Measurements from ENCODE around the gene CCT6A.
A peak's percentile ranks its signal among the peaks of the same experiment; 100 is the strongest.
"Not testable (repeated sequence)": the region's sequence is repeated elsewhere in the genome, so short reads cannot be mapped to it uniquely, and the experiment has no call there.

CCT6A gene, protein sequence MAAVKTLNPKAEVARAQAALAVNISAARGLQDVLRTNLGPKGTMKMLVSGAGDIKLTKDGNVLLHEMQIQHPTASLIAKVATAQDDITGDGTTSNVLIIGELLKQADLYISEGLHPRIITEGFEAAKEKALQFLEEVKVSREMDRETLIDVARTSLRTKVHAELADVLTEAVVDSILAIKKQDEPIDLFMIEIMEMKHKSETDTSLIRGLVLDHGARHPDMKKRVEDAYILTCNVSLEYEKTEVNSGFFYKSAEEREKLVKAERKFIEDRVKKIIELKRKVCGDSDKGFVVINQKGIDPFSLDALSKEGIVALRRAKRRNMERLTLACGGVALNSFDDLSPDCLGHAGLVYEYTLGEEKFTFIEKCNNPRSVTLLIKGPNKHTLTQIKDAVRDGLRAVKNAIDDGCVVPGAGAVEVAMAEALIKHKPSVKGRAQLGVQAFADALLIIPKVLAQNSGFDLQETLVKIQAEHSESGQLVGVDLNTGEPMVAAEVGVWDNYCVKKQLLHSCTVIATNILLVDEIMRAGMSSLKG

GRCh38 chr7:56051339-56052191 lies at the start of gene CCT6A, which contains the start of gene PSPH:
Gene CCT6A, plus strand, starts transcription at chr7:56051765. Its CDS starts 84 bp downstream, at chr7:56051849.
Gene PSPH, minus strand, starts transcription at chr7:56051444. Its CDS starts 30,232 bp downstream, at chr7:56021212.
- peak; percentile 99 for DNase-seq

DNA sequence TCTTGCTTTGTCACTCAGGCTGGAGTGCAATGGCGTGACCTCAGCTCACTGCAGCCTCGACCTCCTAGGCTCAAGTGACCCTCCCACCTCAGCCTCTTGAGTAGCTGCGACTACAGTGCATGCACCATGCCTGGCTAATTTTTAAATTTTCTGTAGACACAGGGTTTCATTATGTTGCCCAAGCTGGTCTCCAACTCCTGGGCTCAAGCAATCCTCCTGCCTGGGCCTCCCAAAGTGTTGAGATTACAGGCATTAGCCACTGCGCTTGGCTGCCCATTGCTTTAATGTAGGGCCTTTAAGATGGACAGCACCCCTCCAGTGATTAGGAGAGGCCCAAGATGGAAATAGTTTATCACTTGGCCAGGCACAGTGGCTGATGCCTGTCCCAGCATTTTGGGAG lies 47.8 kb upstream of the CCT6A start:
- no peak for DNase-seq

- peak; percentile 25 for DNase-seq
Measured at GRCh38 chr7:56007167-56007652, 44.4 kb upstream of the CCT6A start.

DNA sequence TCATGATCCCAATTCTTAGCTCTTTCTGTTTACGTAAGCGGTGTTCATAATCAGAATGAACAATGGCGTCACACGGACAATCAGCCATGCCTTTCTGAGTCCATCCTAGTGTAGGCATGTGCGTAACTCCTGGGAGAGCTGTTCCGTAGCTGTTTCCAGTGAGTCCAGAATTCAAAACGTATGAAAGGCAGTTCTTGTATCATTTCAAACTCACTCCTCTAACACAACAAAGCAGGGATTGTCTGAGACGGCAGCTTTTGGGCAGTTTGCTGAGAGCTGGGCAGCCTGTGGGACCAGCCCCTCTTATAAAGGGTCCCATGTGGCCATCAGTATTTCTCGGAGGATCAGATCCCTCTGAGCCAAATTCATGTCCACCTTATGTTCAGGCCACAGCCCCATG lies 43.7 kb upstream of the CCT6A start:
- DNase-seq = no peak

DNA sequence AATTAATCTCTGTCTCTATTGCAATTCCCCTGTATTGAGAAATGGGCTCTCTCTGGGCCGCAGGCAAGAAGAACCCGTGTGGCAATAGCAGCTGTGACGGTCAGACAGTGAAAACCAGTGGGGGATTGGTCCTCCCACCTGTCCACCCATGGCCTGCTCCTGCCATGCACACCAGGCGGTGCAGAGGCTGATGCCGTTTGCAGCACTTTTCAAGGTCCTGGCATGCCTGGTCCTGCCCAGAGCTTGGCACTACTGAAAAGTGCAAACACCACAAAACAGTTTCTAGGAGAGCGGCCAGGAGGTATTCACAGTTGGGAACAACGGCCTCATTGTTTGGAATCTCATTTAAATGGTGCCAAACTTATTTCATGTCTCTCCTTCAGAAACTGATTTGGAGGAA lies 41.9 kb upstream of the CCT6A start:
- no peak for DNase-seq

- DNase-seq = not testable (repeated sequence)
Measured at GRCh38 chr7:56017015-56017414, 34.5 kb upstream of the CCT6A start.

- DNase-seq = no peak
Measured at GRCh38 chr7:56019501-56019900, 32.1 kb upstream of the CCT6A start.

DNA sequence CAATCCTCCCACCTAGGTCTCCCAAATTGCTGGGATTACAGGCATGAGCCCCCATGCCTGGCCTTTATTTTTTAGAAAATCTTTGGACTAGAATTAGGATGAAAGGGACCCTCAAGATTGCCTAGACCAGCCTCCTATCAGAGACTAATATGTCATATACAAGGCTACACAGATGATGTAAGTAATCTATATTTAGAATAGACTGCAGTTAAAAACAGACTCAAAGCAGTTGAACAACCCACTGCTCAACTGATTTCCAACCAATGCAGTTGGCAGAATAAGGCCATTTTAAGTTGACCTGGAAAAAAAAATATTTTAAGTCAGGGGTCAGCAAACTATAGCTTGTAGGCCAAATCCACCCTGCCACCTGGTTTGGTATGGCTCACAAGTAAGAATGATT lies 28.1 kb upstream of the CCT6A start:
- no peak for DNase-seq

DNA sequence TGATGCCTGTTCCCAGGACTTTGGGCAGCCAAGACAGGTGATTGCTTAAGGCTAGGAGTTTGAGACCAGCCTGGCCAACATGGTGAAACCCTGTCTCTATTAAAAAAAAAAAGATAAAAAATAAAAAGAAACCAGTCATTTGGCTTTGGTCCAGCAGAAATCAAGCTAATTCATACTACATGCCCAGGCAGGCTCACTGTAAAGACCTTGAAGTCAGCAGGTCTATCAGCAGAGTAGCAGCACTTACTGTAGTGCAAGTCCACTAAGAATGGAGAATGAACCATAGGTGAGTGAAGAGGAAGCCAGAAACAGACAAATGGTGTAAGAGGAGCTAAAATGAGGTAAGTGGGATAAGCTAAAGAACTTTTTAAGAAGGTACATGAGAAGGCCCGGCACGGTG lies 25.0 kb upstream of the CCT6A start:
- DNase-seq = no peak

DNA sequence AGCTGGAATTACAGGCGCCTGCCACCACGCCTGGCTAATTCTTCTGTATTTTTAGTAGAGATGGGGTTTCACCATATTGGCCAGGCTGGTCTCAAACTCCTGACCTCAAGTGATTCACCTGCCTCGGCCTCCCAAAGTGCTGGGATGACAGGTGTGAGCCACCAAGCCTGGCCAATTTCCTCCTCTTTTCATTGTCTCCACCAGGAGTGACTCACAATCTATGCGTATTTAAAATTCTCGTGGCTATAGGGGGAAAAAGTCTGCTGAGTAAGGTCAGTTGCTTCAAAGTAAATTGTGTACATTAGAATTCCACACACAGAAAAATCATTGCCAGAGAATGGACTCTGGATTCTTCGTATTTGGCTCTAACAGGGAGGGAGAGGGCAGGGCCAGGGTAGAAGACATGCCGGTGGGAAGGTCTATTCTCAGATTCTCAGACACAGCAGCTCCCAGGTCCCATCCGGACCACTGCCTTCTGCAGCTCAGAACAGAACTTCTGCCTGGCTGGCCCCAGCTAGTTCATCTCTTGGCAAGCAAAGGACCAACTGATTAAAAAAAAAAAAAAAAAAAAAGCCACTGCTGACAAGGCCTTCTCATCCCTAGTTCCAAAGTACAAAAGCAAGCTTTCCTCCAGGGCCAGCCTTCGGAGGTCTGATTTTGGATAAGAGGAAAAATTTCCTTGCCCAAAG lies 22.5 kb upstream of the CCT6A start:
- DNase-seq = peak; percentile 20

DNA sequence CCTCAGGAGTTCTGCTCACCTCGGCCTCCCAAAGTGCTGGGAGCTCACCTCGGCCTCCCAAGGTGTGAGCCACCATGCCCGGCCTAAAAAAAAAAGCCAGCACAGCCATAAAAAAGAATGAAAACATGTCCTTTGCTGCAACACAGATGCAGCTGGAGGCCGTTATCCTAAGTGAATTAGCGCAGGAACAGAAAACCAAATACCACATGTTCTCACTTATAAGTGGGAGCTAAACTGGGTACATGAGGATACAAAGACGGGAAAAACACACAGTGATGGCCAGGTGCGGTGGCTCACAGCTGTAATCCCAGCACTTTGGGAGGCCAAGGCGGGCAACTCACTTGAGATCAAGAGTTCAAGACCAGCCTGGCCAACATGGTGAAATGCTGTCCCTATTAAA lies 21.2 kb upstream of the CCT6A start:
- DNase-seq = no peak

DNA sequence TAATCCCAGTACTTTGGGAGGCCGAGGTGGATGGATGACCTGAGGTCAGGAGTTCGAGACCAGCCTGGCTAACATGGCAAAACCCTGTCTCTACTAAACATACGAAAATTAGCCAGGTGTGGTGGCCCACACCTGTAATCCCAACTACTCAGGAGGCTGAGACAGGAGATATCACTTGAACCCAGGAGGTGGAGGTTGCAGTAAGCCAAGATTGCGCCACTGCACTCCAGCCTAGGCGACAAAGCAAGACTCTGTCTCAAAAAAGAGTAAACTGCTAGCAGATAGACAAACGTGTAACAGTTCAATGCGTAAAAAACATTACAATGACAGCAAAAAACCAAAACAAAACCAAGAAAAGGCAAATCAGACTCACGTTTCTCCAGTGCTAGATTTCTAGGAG lies 20.0 kb upstream of the CCT6A start:
- DNase-seq = not testable (repeated sequence)

- DNase-seq = not testable (repeated sequence)
Measured at GRCh38 chr7:56032578-56032977, 19.0 kb upstream of the CCT6A start.

GRCh38 chr7:56033671-56034432 lies 17.7 kb upstream of the CCT6A start:
- peak; percentile 64 for DNase-seq

GRCh38 chr7:56040730-56041129 lies 10.8 kb upstream of the CCT6A start:
- no peak for DNase-seq

DNA sequence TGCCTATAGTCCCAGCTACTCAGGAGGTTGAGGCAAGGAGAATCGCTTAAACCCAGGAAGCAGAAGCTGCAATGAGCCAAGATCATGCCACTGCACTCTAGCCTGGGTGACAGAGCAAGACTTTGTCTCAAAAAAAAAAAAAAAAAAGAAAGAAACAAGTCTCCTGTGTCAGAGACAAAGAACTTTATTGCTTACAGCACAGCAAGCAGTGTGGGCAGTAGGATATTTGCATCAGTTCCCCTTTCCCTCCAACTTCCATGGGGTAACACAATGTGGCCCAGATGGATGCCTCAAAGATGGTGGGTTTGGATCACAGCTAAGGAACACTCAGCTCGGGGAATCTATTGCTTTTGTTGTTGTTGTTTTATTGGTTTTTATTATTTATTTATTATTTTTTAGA lies 5.8 kb upstream of the CCT6A start:
- not testable (repeated sequence) for DNase-seq

DNA sequence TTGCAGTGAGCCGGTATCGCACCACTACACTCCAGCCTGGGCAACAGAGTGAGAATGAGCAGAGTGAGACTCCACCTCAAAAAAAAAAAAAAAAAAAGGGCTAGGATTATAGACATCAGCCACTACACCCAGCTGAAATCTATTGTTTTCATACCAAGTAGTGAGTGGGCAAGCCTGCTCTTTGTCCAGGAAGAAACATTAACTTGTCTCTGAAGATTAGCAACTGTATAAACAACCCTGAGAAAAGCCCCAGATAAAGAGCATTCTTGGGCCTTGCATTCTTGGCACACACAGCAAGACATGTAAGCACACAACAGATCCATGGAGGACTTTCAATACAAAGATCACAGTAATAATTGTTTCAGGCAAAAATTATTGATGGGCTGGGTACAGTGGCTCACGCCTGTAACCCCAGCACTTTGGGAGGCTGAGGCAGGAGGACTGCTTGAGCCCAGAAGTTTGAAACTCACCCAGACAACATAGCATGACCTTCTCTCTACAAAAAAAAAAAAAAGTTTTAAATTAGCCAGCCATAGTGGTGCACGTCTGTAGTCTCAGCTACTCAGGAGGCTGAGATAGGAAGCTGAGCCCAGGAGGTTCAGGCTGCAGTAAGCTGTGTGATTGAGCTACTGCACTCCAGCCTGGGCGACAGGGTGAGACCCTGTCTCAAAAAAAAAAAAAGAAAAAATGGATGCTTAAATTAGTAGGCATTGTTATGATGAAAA lies 4.7 kb upstream of the CCT6A start:
- DNase-seq = peak; percentile 65

GRCh38 chr7:56047446-56048116 lies 4.0 kb upstream of the CCT6A start:
- DNase-seq = peak; percentile 33

DNA sequence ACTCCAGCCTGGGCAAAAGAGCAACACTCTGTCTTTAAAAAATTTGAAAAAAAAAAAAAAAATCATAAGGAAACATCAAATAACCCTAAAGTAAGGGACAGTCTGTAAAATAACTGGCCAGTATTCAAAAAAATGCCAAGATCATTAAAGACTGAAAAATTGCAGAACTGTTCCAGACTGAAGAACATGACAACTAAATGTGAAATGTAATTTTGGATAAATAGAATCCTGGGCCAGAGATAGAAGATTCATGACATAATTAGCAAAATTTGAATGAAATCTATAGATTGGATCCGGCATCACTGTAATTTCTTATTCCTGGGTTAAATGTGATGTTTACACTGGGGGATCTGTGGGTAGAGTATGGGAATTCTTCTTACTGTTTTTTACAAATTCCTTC lies 3.3 kb upstream of the CCT6A start:
- no peak for DNase-seq

DNA sequence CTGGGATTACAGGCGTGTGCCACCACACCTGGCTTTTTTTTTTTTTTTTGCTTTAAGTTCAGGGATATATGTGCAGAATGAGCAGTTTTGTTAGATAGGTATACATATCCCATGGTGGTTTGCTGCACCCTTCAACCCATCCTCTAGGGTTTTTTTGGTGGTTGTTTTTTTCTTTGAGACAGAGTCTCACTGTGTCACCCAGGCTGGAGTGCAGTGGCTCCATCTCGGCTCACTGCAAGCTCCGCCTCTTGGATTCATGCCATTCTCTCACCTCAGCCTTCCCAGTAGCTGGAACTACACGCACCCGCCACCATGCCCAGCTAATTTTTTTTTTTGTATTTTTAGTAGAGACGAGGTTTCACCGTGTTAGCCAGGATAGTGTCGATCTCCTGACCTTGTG lies 2.8 kb upstream of the CCT6A start:
- not testable (repeated sequence) for DNase-seq

DNA sequence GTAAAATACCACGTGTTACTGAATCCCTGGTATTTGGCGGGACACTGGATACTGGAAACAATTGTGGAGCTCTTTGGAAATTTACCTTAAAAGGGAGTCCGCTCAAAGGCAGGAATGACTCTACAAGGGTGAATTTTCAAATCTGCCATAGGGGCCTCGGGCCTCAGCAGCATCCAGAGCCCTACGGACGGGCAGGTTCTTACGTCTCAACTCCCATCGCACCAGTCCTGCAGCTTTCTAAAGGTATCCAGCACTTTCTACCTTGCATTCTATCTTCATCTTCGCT lies 569 bp upstream of the CCT6A start:
- no peak for DNase-seq
